Measurements from ENCODE around the gene SLC26A3.

The SLC26A3 gene

DNA sequence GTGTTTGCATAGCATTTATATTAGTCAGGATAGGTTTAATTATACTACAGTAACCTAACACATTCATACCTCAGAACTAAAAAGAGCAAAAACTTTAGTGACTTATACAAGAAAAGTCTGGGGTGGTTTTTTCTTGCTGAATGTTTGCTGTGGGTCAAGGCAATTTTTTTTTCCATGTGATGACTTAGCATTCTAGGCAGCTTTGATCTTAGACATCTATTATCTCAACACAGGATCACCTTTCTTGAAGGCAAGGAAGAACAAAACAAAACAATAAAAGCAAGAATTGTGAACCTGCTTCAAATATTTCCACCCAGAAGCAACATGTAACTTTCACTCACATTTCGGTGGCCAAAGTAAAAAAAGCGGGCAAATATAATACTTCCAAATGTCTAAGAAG lies 79.8 kb downstream of the SLC26A3 start:
- WGBS (ENCODE audit: extremely low coverage, insufficient coverage, insufficient read length), result no CpG with 5 or more reads among the region's 2 CpGs
- H3K36me3 ChIP-seq (ENCODE audit: control insufficient read depth in 1 of 2, insufficient read depth in 2 of 2, low read length in 2 of 2), result no peaks in the 10 kb centered on the region
- no peak overlapping the region for H2AK5ac ChIP-seq (ENCODE audit: low read length)
- H4K8ac ChIP-seq (ENCODE audit: low read depth, low read length), result no peak overlapping the region
- no peak overlapping the region for H3K4me2 ChIP-seq (ENCODE audit: low read length)
- no peak overlapping the region for H2BK12ac ChIP-seq (ENCODE audit: low read length)
- no peaks in the 10 kb centered on the region for H3K4me1 ChIP-seq (ENCODE audit: control insufficient read depth in 1 of 2, insufficient read depth in 2 of 2, low read length in 2 of 2)
- no peak overlapping the region for H3K4ac ChIP-seq (ENCODE audit: low read depth, low read length)
- H3K4me3 ChIP-seq (ENCODE audit: low read depth, low read length), result no peak overlapping the region
- H2BK120ac ChIP-seq (ENCODE audit: insufficient read depth, low read length, poor library complexity), result no peak overlapping the region
- no peak overlapping the region for H4K91ac ChIP-seq (ENCODE audit: low read depth, low read length)
- no peaks in the 10 kb centered on the region for H3K79me1 ChIP-seq (ENCODE audit: low read length)
- no peak for DNase-seq
- H3K23ac ChIP-seq (ENCODE audit: low read length), result no peak overlapping the region
- H3K14ac ChIP-seq (ENCODE audit: low read length), result no peak overlapping the region
- H2BK5ac ChIP-seq (ENCODE audit: low read depth, low read length, poor library complexity), result no peak overlapping the region
- no peaks in the 10 kb centered on the region for H3K27me3 ChIP-seq (ENCODE audit: insufficient read depth, low read length)
- no peaks in the 10 kb centered on the region for H3K79me2 ChIP-seq (ENCODE audit: control insufficient read depth, insufficient read depth, low read length, poor library complexity)
- no peak overlapping the region for H2AFZ ChIP-seq (ENCODE audit: insufficient read depth, low read length, poor library complexity)
- H3K9ac ChIP-seq (ENCODE audit: low read length), result no peak overlapping the region
- no peak overlapping the region for H3K18ac ChIP-seq (ENCODE audit: low read length)
- H4K12ac ChIP-seq (ENCODE audit: low read depth, low read length), result no peak overlapping the region
- no peaks in the 10 kb centered on the region for H3K9me3 ChIP-seq (ENCODE audit: insufficient read depth, low read depth, low read length)
- H3K27ac ChIP-seq (ENCODE audit: low read depth, low read length), result no peak overlapping the region

- Histone ChIP-seq H4K12ac (ENCODE audit: low read depth, low read length) (no peak overlapping the region), H3K4me1 (ENCODE audit: control insufficient read depth in 1 of 2, insufficient read depth in 2 of 2, low read length in 2 of 2) (no peaks in the 10 kb centered on the region), H3K4me2 (ENCODE audit: low read length) (no peak overlapping the region), H3K36me3 (ENCODE audit: control insufficient read depth in 1 of 2, insufficient read depth in 2 of 2, low read length in 2 of 2) (no peaks in the 10 kb centered on the region), H3K14ac (ENCODE audit: low read length) (no peak overlapping the region), H3K27ac (ENCODE audit: low read depth, low read length) (no peak overlapping the region), H3K79me2 (ENCODE audit: control insufficient read depth, insufficient read depth, low read length, poor library complexity) (no peaks in the 10 kb centered on the region), H2BK12ac (ENCODE audit: low read length) (no peak overlapping the region), H3K4me3 (ENCODE audit: low read depth, low read length) (no peak overlapping the region), H2AK5ac (ENCODE audit: low read length) (no peak overlapping the region), H2BK120ac (ENCODE audit: insufficient read depth, low read length, poor library complexity) (no peak overlapping the region), H4K8ac (ENCODE audit: low read depth, low read length) (no peak overlapping the region), H2BK5ac (ENCODE audit: low read depth, low read length, poor library complexity) (no peak overlapping the region), H3K4ac (ENCODE audit: low read depth, low read length) (no peak overlapping the region), H3K27me3 (ENCODE audit: insufficient read depth, low read length) (no peaks in the 10 kb centered on the region), H3K9ac (ENCODE audit: low read length) (no peak overlapping the region), H2AFZ (ENCODE audit: insufficient read depth, low read length, poor library complexity) (no peak overlapping the region), H4K91ac (ENCODE audit: low read depth, low read length) (no peak overlapping the region), H3K23ac (ENCODE audit: low read length) (no peak overlapping the region), H3K18ac (ENCODE audit: low read length) (no peak overlapping the region), H3K79me1 (ENCODE audit: low read length) (no peaks in the 10 kb centered on the region), H3K9me3 (ENCODE audit: insufficient read depth, low read depth, low read length) (no peaks in the 10 kb centered on the region)
- WGBS (ENCODE audit: extremely low coverage, insufficient coverage, insufficient read length), result no CpG with 5 or more reads among the region's 1 CpG
- no peak for DNase-seq
Measured at GRCh38 chr7:107721286-107721685, 81.7 kb downstream of the SLC26A3 start.

DNA sequence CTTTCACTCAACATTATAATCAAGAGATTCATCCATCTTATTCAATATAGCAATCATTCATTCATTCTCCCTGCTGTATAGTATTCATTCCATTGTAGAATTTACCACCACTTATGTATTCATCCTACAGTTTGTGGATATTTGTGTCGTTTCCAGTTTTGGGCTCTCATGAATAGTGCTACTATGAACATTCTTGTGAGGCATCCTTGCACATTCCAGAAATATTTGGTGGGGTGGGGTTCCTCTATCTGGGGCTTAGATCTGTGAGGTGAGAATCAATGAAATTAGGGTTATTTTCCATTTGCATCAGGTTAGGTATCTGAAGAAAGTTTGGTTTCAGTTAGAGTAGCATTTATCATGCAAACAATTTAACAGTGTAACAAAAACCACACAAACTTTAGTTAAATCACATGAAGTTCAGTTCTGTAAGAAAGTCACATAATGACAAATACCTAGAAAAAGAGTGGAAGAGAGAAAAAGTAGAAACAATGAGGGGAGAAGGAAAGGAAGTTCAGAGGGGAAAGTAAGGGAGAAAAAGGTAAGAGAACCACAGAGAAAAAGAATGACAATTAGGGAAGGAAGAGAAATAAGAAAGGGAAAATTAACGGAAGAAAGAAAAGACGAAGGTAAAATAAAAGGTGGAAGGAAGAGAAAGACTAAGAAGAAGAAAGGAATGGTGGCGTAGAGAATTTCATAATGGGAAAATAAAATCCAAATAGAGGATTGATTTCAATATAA lies 84.4 kb downstream of the SLC26A3 start:
- Histone ChIP-seq H3K4me3 (ENCODE audit: low read depth, low read length) (no peak overlapping the region), H3K27me3 (ENCODE audit: insufficient read depth, low read length) (no peaks in the 10 kb centered on the region), H3K79me1 (ENCODE audit: low read length) (no peaks in the 10 kb centered on the region), H2AK5ac (ENCODE audit: low read length) (no peak overlapping the region), H3K23ac (ENCODE audit: low read length) (no peak overlapping the region), H3K4ac (ENCODE audit: low read depth, low read length) (no peak overlapping the region), H4K91ac (ENCODE audit: low read depth, low read length) (no peak overlapping the region), H2BK120ac (ENCODE audit: insufficient read depth, low read length, poor library complexity) (no peak overlapping the region), H2BK12ac (ENCODE audit: low read length) (no peak overlapping the region), H3K4me1 (ENCODE audit: control insufficient read depth in 1 of 2, insufficient read depth in 2 of 2, low read length in 2 of 2) (no peaks in the 10 kb centered on the region), H3K27ac (ENCODE audit: low read depth, low read length) (no peak overlapping the region), H4K8ac (ENCODE audit: low read depth, low read length) (no peak overlapping the region), H2AFZ (ENCODE audit: insufficient read depth, low read length, poor library complexity) (no peak overlapping the region), H3K9ac (ENCODE audit: low read length) (no peak overlapping the region), H3K18ac (ENCODE audit: low read length) (no peak overlapping the region), H4K12ac (ENCODE audit: low read depth, low read length) (no peak overlapping the region), H3K36me3 (ENCODE audit: control insufficient read depth in 1 of 2, insufficient read depth in 2 of 2, low read length in 2 of 2) (no peaks in the 10 kb centered on the region), H2BK5ac (ENCODE audit: low read depth, low read length, poor library complexity) (no peak overlapping the region), H3K79me2 (ENCODE audit: control insufficient read depth, insufficient read depth, low read length, poor library complexity) (no peaks in the 10 kb centered on the region), H3K4me2 (ENCODE audit: low read length) (no peak overlapping the region), H3K9me3 (ENCODE audit: insufficient read depth, low read depth, low read length) (no peaks in the 10 kb centered on the region), H3K14ac (ENCODE audit: low read length) (no peak overlapping the region)
- DNase-seq, result no peak
- 100% methylated on average over 3 of the region's 4 CpGs for WGBS (ENCODE audit: extremely low coverage, insufficient coverage, insufficient read length)

- Histone ChIP-seq H3K27me3 (ENCODE audit: insufficient read depth, low read length) (no peaks in the 10 kb centered on the region), H3K36me3 (ENCODE audit: control insufficient read depth in 1 of 2, insufficient read depth in 2 of 2, low read length in 2 of 2) (no peaks in the 10 kb centered on the region), H3K14ac (ENCODE audit: low read length) (no peak overlapping the region), H3K9ac (ENCODE audit: low read length) (no peak overlapping the region), H3K4me1 (ENCODE audit: control insufficient read depth in 1 of 2, insufficient read depth in 2 of 2, low read length in 2 of 2) (no peaks in the 10 kb centered on the region), H3K9me3 (ENCODE audit: insufficient read depth, low read depth, low read length) (no peaks in the 10 kb centered on the region), H3K27ac (ENCODE audit: low read depth, low read length) (no peak overlapping the region), H2BK120ac (ENCODE audit: insufficient read depth, low read length, poor library complexity) (no peak overlapping the region), H2BK12ac (ENCODE audit: low read length) (no peak overlapping the region), H3K18ac (ENCODE audit: low read length) (no peak overlapping the region), H3K79me1 (ENCODE audit: low read length) (no peaks in the 10 kb centered on the region), H3K23ac (ENCODE audit: low read length) (no peak overlapping the region), H4K91ac (ENCODE audit: low read depth, low read length) (no peak overlapping the region), H4K8ac (ENCODE audit: low read depth, low read length) (no peak overlapping the region), H3K4me3 (ENCODE audit: low read depth, low read length) (no peak overlapping the region), H3K4ac (ENCODE audit: low read depth, low read length) (no peak overlapping the region), H4K12ac (ENCODE audit: low read depth, low read length) (no peak overlapping the region), H2BK5ac (ENCODE audit: low read depth, low read length, poor library complexity) (no peak overlapping the region), H2AK5ac (ENCODE audit: low read length) (no peak overlapping the region), H2AFZ (ENCODE audit: insufficient read depth, low read length, poor library complexity) (no peak overlapping the region), H3K79me2 (ENCODE audit: control insufficient read depth, insufficient read depth, low read length, poor library complexity) (no peaks in the 10 kb centered on the region), H3K4me2 (ENCODE audit: low read length) (no peak overlapping the region)
- no peak for DNase-seq
- no CpG with 5 or more reads among the region's 6 CpGs for WGBS (ENCODE audit: extremely low coverage, insufficient coverage, insufficient read length)
Measured at GRCh38 chr7:107715531-107715930, 87.5 kb downstream of the SLC26A3 start.
